Breast epithelium (tissue), 4 donors: Measurements from ENCODE around the gene FBXO2. TPM values are rescaled to one million over a fixed set of nuclear protein-coding genes. Genes with fewer than 3 reads are reported as not detected.

ENCODE experiments used
- DNase-seq, 2 donors: peaks; one replicate each; pipeline ENCODE4 v3.0.0-alpha.2; 2019; ENCODE audit warnings: low spot score in 2 of 2
- H3K27ac ChIP-seq, 2 donors: fragments of 200-600 bp; sonication (generic) in 1 of 2; one replicate each; pipeline ENCODE4 v1.5.1; 2016 to 2019; ENCODE audit warnings: mild to moderate bottlenecking in 1 of 2
- H3K27me3 ChIP-seq, 2 donors: fragments of 200-600 bp; sonication (generic) in 1 of 2; one replicate each; pipeline versions ENCODE4 v1.5.1 to v1.6.0; 2017 to 2019; ENCODE audit warnings: control low read depth in 1 of 2, mild to moderate bottlenecking in 1 of 2
- H3K36me3 ChIP-seq: fragments of 200-600 bp; one replicate; pipeline ENCODE4 v1.5.1; 2019
- H3K4me1 ChIP-seq, 2 donors: fragments of 200-600 bp; sonication (generic); one replicate each; pipeline ENCODE4 v1.5.1; 2016 to 2019; ENCODE audit warnings: control low read depth in 1 of 2
- H3K4me3 ChIP-seq, 3 donors: fragments of 200-600 bp; sonication (generic); 1 replicate in 2 of 3; 2 replicates in 1 of 3; pipeline ENCODE4 v1.5.1; 2016 to 2019; ENCODE audit warnings: mild to moderate bottlenecking in 3 of 3, moderate library complexity in 2 of 3
- H3K9me3 ChIP-seq, 2 donors: fragments of 200-600 bp; sonication (generic) in 1 of 2; one replicate each; pipeline ENCODE4 v1.5.1; 2016 to 2019; ENCODE audit warnings: control low read depth in 1 of 2
- POLR2A ChIP-seq: fragments of 450-650 bp; IDR thresholded peaks from one replicate; pipeline ENCODE4 v1.6.1; 2016; ENCODE audit warnings: antibody characterized with exemption, mild to moderate bottlenecking, moderate library complexity
- POLR2AphosphoS5 ChIP-seq, 3 donors: sonication (generic); formaldehyde crosslinking; IDR thresholded peaks; one replicate each; pipeline ENCODE4 v1.6.1; 2017; ENCODE audit warnings: antibody characterized with exemption in 3 of 3
- intact Hi-C: fragments of 100-400 bp; cut with DNase I; formaldehyde crosslinking; loops from one replicate; pipeline ENCODE4 v1.15.1; 2023; ENCODE audit warnings: low total_unique reads
- total RNA-seq, 3 donors: library from RNA; depleted of rRNA; stranded (reverse); fragments of >200 nt; gene quantifications; one replicate each; pipeline ENCODE4 v1.1.0, GENCODE V29; 2016
- TF ChIP-seq, protein P1 (sequence below), 3 donors: fragments of 450-650 bp; IDR thresholded peaks; one replicate each; pipeline ENCODE4 v1.5.1; 2016 to 2017; ENCODE audit warnings: antibody characterized with exemption in 3 of 3, mild to moderate bottlenecking in 3 of 3, moderate library complexity in 3 of 3

Gene FBXO2
- total RNA-seq, 3 donors from 2014 or later: 1.3 to 49.3 (median 40.6) TPM

DNA sequence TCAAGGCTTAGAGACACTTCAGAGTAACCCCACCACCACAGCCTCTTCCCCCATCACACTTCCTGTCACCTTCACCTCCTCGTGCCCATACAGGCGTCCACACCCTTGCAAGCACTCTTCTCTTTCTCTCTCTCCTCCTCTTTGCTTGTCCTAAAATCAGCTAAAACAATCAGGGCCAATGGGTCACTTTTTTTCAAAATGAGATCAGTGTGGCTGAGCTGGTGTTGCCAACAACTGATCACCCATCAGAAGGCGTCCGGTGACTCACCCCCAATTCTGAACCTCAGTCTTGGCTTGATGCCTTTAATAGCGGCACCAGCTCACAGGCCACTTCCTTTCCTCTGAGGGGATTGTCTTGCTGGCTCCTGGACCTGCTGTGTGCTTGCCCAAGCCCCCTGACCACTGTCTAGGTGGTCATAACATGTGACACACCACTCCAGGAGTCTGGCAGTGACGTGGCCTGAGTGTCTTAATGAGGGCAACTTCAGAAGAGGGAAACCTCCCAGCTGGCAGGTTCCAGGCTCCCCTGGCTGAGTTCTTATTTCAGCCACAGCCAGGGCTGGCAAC is 38.9 kb upstream of the FBXO2 start:
- Histone ChIP-seq H3K27me3 (peaks cover 6 to 31% of the 10 kb centered on the region in 2 donors), H3K4me1 (peaks cover 11% of the 10 kb centered on the region in 2 donors), H3K36me3 (no peaks in the 10 kb centered on the region), H3K4me3 (peak overlapping the region in 1 of 3 donors; percentile 15), H3K27ac (no peak overlapping the region), H3K9me3 (no peaks in the 10 kb centered on the region)
- DNase-seq: peak in 1 of 2 donors; percentile 30
- intact Hi-C loops: no loop called here
- TF ChIP-seq POLR2A (no peak), POLR2AphosphoS5 (IDR thresholded peaks at IDR 0.05) (no peak)
- TF ChIP-seq, protein P1, sequence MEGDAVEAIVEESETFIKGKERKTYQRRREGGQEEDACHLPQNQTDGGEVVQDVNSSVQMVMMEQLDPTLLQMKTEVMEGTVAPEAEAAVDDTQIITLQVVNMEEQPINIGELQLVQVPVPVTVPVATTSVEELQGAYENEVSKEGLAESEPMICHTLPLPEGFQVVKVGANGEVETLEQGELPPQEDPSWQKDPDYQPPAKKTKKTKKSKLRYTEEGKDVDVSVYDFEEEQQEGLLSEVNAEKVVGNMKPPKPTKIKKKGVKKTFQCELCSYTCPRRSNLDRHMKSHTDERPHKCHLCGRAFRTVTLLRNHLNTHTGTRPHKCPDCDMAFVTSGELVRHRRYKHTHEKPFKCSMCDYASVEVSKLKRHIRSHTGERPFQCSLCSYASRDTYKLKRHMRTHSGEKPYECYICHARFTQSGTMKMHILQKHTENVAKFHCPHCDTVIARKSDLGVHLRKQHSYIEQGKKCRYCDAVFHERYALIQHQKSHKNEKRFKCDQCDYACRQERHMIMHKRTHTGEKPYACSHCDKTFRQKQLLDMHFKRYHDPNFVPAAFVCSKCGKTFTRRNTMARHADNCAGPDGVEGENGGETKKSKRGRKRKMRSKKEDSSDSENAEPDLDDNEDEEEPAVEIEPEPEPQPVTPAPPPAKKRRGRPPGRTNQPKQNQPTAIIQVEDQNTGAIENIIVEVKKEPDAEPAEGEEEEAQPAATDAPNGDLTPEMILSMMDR (IDR thresholded peaks at IDR 0.05): no peak

DNA sequence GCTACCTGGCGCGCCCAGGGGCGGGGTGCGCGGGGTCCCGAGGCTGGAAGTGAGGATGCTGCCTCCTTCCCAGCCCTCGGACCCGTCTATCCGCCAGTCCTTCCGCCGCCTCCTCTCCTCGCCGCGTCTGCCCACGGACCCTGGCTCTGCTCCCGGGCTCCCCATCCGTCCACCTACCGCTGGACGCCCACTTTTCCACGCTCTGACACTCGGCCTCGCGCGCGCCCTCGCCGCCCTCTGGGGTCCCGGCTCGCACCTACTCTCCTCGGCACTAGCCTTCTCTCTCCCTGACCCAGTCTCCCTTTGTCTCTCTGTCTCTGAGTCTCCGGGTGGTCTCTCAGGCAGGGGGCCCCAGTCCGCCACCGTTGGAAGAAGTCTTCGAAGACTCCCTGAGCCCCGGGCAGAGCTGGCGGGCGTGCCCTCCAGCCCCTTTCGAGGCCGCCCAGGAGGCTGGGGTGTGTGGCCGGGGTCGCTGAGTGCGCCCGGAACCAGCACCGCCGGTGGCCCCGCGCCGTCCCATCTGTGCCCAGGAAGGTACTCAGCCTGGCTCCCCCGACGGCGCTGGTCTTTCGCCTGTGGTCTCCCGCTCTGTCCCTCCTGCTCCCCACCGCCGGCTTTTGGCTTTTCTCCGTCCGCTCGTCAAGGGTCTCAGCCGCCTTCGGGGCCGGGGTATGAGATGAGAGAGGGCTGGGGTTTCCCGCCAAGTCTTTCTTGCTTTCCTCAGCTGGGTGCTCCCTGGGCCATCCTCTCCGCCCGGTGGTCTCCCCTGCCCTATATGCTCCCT is 37.9 kb upstream of the FBXO2 start:
- Histone ChIP-seq H3K4me3 (peak overlapping the region in 2 of 3 donors; percentile 54 to 69), H3K36me3 (no peaks in the 10 kb centered on the region), H3K27me3 (peaks cover 6 to 31% of the 10 kb centered on the region in 2 donors), H3K4me1 (peaks cover 11% of the 10 kb centered on the region in 2 donors), H3K27ac (no peak overlapping the region), H3K9me3 (no peaks in the 10 kb centered on the region)
- intact Hi-C loops: no loop called here
- TF ChIP-seq POLR2A (no peak), POLR2AphosphoS5 (IDR thresholded peaks at IDR 0.05) (no peak)
- TF ChIP-seq, protein P1 (IDR thresholded peaks at IDR 0.05): no peak
- DNase-seq: no peak

DNA sequence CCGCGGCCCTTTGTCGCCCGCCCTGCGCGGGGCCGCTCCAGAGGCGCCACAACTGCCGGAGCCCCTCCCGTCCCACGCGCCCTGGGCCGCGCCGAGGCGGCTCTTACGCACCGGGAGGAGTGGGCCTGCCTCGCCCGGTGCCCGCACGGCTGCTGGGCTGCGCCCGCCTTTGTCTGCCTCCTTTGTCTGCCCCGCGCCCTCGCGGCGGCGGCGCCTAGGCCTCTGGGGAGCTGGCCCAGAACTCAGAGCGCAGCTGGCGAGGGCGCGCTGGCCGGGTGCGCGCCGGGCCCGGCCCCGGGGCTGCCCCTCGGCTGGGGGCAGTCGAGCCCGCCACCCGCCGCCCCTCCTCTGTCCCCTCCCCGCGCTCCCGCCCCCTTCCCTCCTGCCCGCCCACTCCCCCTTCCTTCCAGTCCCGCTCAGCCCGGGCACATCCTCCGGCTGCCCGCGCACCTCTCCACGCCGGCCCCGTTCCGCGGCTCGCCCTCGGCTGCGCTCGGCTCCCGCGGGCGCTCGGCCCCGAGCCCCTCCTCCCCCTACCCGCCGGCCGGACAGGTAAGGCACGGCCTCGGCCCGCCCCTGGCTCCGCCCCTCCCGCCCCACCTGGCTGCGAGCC is 37.2 kb upstream of the FBXO2 start, which contains the start of gene DRAXIN:
Gene DRAXIN (plus strand): TSS at position 409 of the 613 bp plus-strand sequence. CDS start 14,549 bp downstream, outside the sequence.
- Histone ChIP-seq H3K27ac (no peak within 1 kb of the TSS), H3K4me1 (peaks cover 11% of the 10 kb centered on the region in 2 donors), H3K27me3 (peaks cover 6 to 31% of the 10 kb centered on the region in 2 donors), H3K9me3 (no peaks in the 10 kb centered on the region), H3K36me3 (no peaks in the 10 kb centered on the region), H3K4me3 (peak within 1 kb of the TSS in 2 of 3 donors; percentile 54 to 69)
- TF ChIP-seq POLR2A (no peak), POLR2AphosphoS5 (IDR thresholded peaks at IDR 0.05) (no peak)
- TF ChIP-seq, protein P1 (IDR thresholded peaks at IDR 0.05): no peak
- no peak for DNase-seq
- intact Hi-C loops: no loop called here

DNA sequence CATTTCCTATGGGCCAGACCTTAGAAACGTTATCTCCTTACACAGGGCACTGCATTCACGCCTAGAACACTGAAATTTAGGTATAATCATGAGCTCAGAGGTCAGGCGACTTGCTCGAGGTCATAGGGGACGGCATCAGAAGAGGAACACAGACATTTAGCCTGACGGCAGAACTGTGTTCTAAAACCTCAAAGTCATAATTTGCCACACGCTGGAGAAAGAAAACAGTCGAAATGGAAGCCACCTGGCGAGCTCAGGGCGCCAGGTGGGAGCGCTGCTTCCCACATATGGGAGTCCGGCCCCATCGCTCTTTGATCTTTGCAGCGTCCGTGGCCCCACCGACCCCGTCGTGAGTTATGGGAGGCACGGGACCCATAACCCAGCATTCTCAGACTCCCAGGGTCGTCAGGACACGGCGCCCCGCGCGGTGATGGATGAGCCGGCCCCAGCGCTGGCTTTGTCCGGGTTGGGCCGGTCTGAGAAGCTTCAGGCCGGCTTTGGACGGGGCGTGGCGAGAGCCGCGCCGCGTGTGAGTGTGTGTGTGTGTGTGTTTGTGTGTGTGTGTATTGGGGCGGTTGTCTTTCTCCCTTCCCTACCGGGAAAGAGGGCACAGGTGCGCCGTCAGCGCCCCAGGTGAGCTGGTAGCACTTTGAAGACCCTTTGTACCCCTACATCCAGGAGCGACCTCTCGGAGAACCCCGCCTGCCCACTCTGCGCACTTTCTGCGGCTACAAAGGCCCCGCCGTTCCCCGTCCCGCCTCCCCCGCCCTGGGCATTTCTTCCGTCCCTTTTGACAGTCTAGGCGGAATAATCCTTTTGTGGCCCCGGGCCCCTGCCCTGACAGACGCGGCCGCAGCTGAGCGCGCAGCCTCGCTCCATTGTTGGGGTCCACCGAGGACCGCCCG is 36.4 kb upstream of the FBXO2 start:
- DNase-seq: no peak
- Histone ChIP-seq H3K4me1 (peaks cover 11% of the 10 kb centered on the region in 2 donors), H3K9me3 (no peaks in the 10 kb centered on the region), H3K36me3 (no peaks in the 10 kb centered on the region), H3K4me3 (peak overlapping the region in 2 of 3 donors; percentile 54 to 69), H3K27me3 (peaks cover 6 to 31% of the 10 kb centered on the region in 2 donors), H3K27ac (no peak overlapping the region)
- intact Hi-C loops: no loop called here
- no peak for TF ChIP-seq POLR2AphosphoS5 (IDR thresholded peaks at IDR 0.05)
- TF ChIP-seq, protein P1 (IDR thresholded peaks at IDR 0.05): no peak
- TF ChIP-seq POLR2A: no peak
